Skeletal muscle tissue (tissue), 4 donors: ENCODE measurements around the gene ARHGEF38. TPM values are rescaled to one million over a fixed set of nuclear protein-coding genes. Genes with fewer than 3 reads are reported as not detected.

Source experiments
- H3K27ac ChIP-seq: one replicate; pipeline ENCODE4 v1.7.0; 2013; ENCODE audit warnings: mild to moderate bottlenecking, low read depth, low read length, inconsistent platforms
- H3K27me3 ChIP-seq, 3 donors: one replicate each; pipeline ENCODE4 v1.7.0; 2013; ENCODE audit warnings: low read length in 3 of 3; ENCODE audit not compliant: control insufficient read depth in 3 of 3, insufficient read depth in 3 of 3
- H3K36me3 ChIP-seq, 3 donors: one replicate each; pipeline ENCODE4 v1.7.0; 2013; ENCODE audit warnings: low read length in 3 of 3; ENCODE audit not compliant: control insufficient read depth in 3 of 3, insufficient read depth in 3 of 3
- H3K4me1 ChIP-seq, 3 donors: one replicate each; pipeline ENCODE4 v1.7.0; 2013; ENCODE audit warnings: low read length in 3 of 3, mild to moderate bottlenecking in 3 of 3; ENCODE audit not compliant: control insufficient read depth in 3 of 3, insufficient read depth in 3 of 3
- H3K4me3 ChIP-seq, 3 donors: one replicate each; pipeline ENCODE4 v1.7.0; 2013; ENCODE audit warnings: low read length in 3 of 3
- H3K9ac ChIP-seq, 3 donors: one replicate each; pipeline ENCODE4 v1.7.0; 2013; ENCODE audit warnings: low read length in 3 of 3, mild to moderate bottlenecking in 3 of 3, moderate library complexity in 2 of 3, low read depth in 1 of 3
- H3K9me3 ChIP-seq, 3 donors: one replicate each; pipeline ENCODE4 v1.7.0; 2013; ENCODE audit warnings: low read length in 3 of 3; ENCODE audit not compliant: control insufficient read depth in 3 of 3
- total RNA-seq: library from RNA; depleted of rRNA; stranded (reverse); fragments of >200 nt; gene quantifications from one replicate; pipeline ENCODE4 v1.2.3, GENCODE V29; 2014
- donor health status: Osteomylitis.

Gene ARHGEF38
- total RNA-seq, 1 donor from 2014 or later: not detected

DNA sequence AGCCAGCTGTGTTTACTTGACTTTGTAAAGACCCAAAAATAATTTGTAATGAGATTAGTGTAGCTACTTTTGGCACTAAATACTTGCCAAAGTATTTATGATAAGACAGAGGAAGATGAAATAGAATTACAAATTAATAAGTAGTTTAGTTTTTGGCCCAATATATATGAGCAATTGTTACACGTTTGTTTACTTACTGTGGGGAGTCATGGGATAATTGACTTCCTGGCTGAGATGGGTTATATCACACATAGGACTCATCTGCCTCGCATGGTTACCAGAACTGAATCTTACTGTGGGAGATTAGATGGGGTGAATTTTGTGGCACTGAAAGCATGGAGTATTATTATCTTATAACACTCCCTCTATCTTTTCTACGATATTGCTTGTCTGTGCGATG, 89.4 kb downstream of the ARHGEF38 start:
- Histone ChIP-seq H3K4me1 (peaks cover 0 to 8% (median 6%) of the 10 kb centered on the region in 3 donors), H3K9ac (no peak overlapping the region), H3K9me3 (no peaks in the 10 kb centered on the region), H3K4me3 (no peak overlapping the region), H3K36me3 (no peaks in the 10 kb centered on the region), H3K27ac (no peak overlapping the region), H3K27me3 (no peaks in the 10 kb centered on the region)

GRCh38 chr4:105644257-105644656, 91.8 kb downstream of the ARHGEF38 start:
- Histone ChIP-seq H3K4me1 (no peaks in the 10 kb centered on the region), H3K9ac (no peak overlapping the region), H3K4me3 (no peak overlapping the region), H3K27ac (no peak overlapping the region), H3K9me3 (no peaks in the 10 kb centered on the region), H3K36me3 (no peaks in the 10 kb centered on the region), H3K27me3 (no peaks in the 10 kb centered on the region)

DNA sequence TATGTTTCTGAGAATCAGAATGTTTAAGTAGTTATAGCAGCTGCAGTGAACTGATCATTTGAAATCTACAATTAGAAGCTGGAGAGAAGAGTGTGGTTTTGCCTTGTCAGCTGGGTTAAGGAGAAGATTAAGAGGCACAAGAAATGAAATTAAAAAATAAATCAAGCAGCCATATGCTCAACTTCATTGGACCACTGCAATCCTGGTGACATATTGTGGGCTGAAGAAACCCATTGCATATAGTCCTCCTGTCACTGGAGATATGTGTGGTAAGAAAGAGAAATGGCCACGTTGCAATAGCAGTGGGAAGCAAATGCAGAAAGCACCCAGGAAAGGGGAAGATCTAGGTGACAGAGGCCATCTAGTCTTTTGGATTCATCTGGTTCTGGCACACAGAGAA, 93.0 kb downstream of the ARHGEF38 start:
- Histone ChIP-seq H3K4me1 (no peaks in the 10 kb centered on the region), H3K36me3 (no peaks in the 10 kb centered on the region), H3K27me3 (no peaks in the 10 kb centered on the region), H3K9me3 (no peaks in the 10 kb centered on the region), H3K9ac (no peak overlapping the region), H3K27ac (no peak overlapping the region), H3K4me3 (no peak overlapping the region)

DNA sequence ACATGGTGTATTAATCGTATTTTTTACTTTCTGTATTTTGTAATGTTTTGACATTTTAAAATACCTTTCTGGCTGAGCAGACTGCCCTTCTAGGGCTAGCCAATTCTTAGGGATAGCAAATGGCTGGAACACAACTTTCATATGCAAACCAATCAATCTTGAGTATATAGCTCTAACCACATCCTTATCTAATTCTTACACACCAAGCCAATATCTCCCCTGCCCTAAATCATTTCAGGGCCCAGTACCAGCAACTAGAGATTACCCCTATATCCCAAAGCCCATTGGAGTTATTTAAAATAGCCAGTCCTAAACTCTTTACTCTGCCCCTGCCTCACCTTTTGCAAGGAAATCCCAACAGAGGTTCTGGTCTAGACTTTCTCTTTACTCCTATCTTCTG, 97.8 kb downstream of the ARHGEF38 start:
- H3K4me1 ChIP-seq: no peaks in the 10 kb centered on the region
- H3K27ac ChIP-seq: no peak overlapping the region
- no peak overlapping the region for H3K4me3 ChIP-seq
- H3K9ac ChIP-seq: no peak overlapping the region
- H3K9me3 ChIP-seq: no peaks in the 10 kb centered on the region
- peaks cover 0 to 2% (median 0%) of the 10 kb centered on the region in 3 donors for H3K27me3 ChIP-seq
- H3K36me3 ChIP-seq: no peaks in the 10 kb centered on the region

- Histone ChIP-seq H3K27me3 (peaks cover 0 to 2% (median 0%) of the 10 kb centered on the region in 3 donors), H3K9ac (no peak overlapping the region), H3K4me3 (no peak overlapping the region), H3K9me3 (no peaks in the 10 kb centered on the region), H3K36me3 (no peaks in the 10 kb centered on the region), H3K27ac (no peak overlapping the region), H3K4me1 (no peaks in the 10 kb centered on the region)
Observed at GRCh38 chr4:105651884-105652283, 99.5 kb downstream of the ARHGEF38 start.

DNA sequence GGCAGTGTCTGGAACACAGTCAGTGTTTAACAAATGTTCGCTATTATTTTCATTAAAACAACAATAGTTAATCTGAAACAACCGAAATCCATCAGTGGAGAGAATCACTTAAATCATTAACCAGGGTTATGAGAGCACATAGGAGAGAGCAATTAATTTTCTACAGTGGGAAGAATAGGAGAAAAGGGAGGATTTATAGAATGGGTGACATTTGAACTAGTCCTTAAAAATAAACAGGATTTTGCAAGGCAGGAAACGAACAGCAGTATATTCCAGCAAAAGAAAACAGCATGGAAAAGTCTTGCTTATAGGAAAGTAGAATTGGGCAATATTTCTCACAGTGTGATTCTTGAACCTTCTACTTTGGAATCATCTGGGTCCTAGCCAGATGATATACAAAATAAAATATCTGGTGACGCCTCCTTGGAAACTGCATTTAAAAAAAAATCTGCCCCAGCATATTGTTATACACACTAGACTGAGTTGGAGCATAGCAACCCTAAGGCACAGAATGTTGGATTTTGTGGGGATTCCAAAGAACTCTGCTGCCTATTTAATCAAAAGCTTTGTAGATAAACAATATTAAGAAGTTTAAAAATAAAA, 100.0 kb downstream of the ARHGEF38 start:
- no peaks in the 10 kb centered on the region for H3K9me3 ChIP-seq
- no peaks in the 10 kb centered on the region for H3K36me3 ChIP-seq
- no peak overlapping the region for H3K9ac ChIP-seq
- peaks cover 0 to 2% (median 0%) of the 10 kb centered on the region in 3 donors for H3K27me3 ChIP-seq
- H3K27ac ChIP-seq: no peak overlapping the region
- no peaks in the 10 kb centered on the region for H3K4me1 ChIP-seq
- H3K4me3 ChIP-seq: no peak overlapping the region

- Histone ChIP-seq H3K27me3 (no peaks in the 10 kb centered on the region), H3K9ac (no peak overlapping the region), H3K9me3 (no peaks in the 10 kb centered on the region), H3K4me1 (no peaks in the 10 kb centered on the region), H3K4me3 (no peak overlapping the region), H3K27ac (no peak overlapping the region), H3K36me3 (no peaks in the 10 kb centered on the region)
Observed at GRCh38 chr4:105657117-105657765, 104.8 kb downstream of the ARHGEF38 start.

GRCh38 chr4:105659190-105659589, 106.8 kb downstream of the ARHGEF38 start:
- no peaks in the 10 kb centered on the region for H3K4me1 ChIP-seq
- H3K4me3 ChIP-seq: no peak overlapping the region
- H3K9me3 ChIP-seq: no peaks in the 10 kb centered on the region
- H3K27me3 ChIP-seq: no peaks in the 10 kb centered on the region
- H3K36me3 ChIP-seq: no peaks in the 10 kb centered on the region
- no peak overlapping the region for H3K27ac ChIP-seq
- no peak overlapping the region for H3K9ac ChIP-seq

GRCh38 chr4:105661028-105661427, 108.6 kb downstream of the ARHGEF38 start:
- Histone ChIP-seq H3K27ac (no peak overlapping the region), H3K9me3 (no peaks in the 10 kb centered on the region), H3K4me1 (no peaks in the 10 kb centered on the region), H3K4me3 (no peak overlapping the region), H3K27me3 (no peaks in the 10 kb centered on the region), H3K9ac (no peak overlapping the region), H3K36me3 (no peaks in the 10 kb centered on the region)

DNA sequence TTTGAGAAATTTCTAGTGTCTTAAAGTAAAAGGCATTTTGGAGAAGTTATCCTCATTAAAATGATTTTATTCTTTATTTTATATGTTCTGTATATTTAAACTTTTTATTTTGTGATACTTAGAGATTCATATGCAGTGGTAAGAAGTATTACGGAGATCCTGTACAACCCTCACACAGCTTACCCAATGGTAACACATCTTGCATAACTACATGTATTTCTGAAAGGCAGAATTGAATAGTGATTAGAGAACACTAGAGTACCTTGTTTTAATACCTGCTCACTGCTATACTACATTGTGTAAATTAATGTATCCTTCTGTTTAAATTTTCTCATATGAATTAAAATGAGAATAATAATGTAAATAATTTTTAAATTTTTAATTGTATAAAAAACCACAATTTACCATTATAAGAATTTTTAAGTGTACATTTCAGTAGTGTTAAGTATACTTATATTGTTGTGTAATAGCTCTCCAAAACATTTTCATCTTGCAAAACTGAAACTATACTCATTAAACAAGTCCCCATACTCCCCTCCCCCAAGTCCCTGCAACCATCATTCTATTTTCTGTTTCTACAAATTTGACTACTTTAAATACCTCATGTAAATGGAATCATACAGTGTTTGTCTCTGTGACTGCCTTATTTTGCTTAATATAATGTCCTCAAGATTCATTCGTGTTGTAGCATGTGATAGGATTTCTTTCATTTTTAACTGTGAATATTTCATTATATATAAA, 110.7 kb downstream of the ARHGEF38 start:
- Histone ChIP-seq H3K4me3 (no peak overlapping the region), H3K4me1 (no peaks in the 10 kb centered on the region), H3K27me3 (no peaks in the 10 kb centered on the region), H3K9ac (no peak overlapping the region), H3K27ac (no peak overlapping the region), H3K9me3 (no peaks in the 10 kb centered on the region), H3K36me3 (no peaks in the 10 kb centered on the region)
